GM18499 (cell line): ENCODE measurements around the gene AEBP2.
"Not testable (repeated sequence)": the region's sequence is repeated elsewhere in the genome, so short reads cannot be mapped to it uniquely, and the experiment has no call there.

ENCODE experiments used
- ATAC-seq: cut with Tn5 transposase; IDR thresholded peaks from one replicate; pipeline ENCODE4 v1.9.1; 2021; ENCODE audit warnings: moderate number of reproducible peaks; ENCODE audit not compliant: insufficient read depth, unreplicated experiment

AEBP2 gene

GRCh38 chr12:19451196-19451595 is 11.9 kb downstream of the AEBP2 start:
- no peak for ATAC-seq

- no peak for ATAC-seq
Observed at GRCh38 chr12:19453961-19454360, 14.7 kb downstream of the AEBP2 start.

DNA sequence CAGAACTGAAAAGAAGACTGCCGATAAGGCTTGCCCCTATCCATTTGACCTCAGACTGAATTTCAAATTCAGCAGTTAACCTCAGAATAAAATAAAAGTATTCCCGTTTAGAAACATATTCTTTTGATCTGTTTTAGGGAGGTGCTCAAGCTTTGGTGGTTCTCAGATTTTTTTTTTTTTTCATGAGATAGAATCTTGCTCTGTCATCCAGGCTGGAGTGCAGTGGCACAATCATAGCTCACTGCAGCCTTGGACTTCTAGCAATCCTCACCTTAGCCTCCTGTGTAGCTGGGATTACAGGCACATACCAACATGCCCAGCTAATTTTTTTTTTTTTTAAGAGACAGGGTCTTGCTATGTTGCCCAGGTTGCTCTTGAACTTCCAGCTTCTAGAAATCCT is 15.5 kb downstream of the AEBP2 start:
- no peak for ATAC-seq

GRCh38 chr12:19456176-19456575 is 16.9 kb downstream of the AEBP2 start:
- ATAC-seq, result no peak

GRCh38 chr12:19457561-19457960 is 18.3 kb downstream of the AEBP2 start:
- ATAC-seq, result no peak

GRCh38 chr12:19458733-19459132 is 19.4 kb downstream of the AEBP2 start:
- no peak for ATAC-seq

DNA sequence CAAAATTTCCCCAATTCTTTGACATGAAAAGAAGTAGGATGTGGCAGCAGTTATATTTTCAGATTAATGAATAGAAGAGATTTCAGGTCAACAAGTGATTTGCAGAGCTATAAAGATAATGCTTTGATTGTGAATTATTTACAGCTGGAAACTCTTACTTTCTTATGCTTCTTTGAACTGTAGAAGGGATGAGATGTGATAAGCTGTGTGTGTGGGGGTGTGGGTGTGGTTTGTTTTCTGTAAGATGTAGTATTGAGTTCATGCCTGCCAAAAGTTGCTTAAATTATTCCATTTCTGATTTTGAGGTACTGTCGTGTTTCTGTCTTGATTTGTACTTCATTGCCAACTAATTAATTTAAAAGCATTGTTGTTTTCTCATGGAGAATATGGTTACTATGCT is 22.7 kb downstream of the AEBP2 start:
- ATAC-seq, result no peak

GRCh38 chr12:19462406-19462805 is 23.1 kb downstream of the AEBP2 start:
- no peak for ATAC-seq

DNA sequence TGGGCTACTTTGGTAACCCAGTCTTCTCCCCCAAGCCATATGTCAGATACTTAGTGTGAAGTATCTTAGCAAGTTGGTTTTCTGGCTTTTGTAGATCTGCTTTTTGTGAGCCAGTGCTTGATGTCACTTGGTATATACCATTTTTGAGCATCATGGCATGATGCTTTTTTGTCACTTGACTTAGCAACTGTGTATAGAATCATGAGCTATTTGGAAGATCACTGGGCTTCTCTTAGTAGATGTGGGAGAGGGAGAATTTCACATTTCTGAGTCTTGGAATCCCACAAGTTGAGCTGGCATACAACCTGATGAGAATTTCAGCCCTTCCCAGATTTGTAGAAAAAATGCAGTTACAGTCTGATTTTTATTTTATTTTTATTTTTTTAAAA is 24.9 kb downstream of the AEBP2 start:
- ATAC-seq, result no peak

DNA sequence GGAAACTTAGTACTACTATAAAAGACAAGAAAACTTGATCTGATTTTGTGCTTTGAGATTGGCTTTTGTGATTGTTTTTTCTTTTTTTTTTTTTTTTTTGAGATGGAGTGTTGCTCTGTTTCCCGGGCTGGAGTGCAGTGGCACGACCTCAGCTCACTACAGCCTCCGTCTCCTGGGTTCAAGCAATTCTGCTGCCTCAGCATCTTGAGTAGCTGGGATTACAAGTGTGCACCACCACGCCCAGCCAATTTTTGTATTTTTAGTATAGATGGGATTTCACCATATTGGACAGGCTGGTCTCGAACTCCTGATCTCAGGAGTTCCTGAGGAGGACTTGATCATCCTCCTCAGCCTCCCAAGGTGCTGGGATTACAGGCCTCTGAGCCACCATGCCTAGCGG is 26.4 kb downstream of the AEBP2 start:
- no peak for ATAC-seq

DNA sequence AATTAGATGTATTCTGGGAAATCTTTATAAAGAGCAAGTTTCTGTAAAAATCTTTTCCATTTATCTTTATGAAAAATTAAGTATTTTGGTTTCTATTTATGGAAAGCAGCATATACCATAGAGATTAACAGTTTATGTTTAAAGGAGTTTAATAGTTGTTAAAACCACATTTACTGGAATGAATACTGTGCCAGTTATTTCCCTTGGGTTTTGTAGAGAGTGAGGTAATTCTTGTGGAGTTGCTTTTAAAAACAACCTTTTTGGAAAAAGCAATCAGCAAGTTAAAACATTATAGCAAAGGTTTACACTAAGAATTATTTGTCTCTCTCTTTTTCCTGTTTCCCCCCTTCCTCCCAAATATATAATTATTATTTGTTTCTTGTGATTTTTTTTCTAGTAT is 34.9 kb downstream of the AEBP2 start:
- ATAC-seq, result no peak

GRCh38 chr12:19475884-19476505 is 36.7 kb downstream of the AEBP2 start:
- ATAC-seq, result not testable (repeated sequence)

- ATAC-seq, result no peak
Observed at GRCh38 chr12:19477071-19477470, 37.8 kb downstream of the AEBP2 start.

DNA sequence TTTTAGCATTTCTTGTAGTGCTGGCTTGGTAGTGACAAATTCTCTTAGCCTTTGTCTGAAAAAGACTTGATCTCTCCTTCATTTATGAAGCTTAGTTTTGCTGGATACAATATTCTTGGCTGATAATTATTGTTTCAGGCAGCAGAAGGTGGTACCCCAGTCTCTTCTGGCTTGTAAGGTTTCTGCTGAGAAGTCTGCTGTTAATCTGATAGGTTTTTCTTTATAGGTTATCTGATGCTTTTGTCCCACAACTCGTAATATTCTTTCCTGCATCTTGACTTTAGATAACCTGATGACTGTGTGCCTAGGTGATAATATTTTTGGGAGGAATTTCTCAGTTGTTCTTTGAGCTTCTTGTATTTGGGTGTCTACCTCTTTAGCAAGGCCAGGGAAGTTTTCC is 41.2 kb downstream of the AEBP2 start:
- ATAC-seq, result no peak

DNA sequence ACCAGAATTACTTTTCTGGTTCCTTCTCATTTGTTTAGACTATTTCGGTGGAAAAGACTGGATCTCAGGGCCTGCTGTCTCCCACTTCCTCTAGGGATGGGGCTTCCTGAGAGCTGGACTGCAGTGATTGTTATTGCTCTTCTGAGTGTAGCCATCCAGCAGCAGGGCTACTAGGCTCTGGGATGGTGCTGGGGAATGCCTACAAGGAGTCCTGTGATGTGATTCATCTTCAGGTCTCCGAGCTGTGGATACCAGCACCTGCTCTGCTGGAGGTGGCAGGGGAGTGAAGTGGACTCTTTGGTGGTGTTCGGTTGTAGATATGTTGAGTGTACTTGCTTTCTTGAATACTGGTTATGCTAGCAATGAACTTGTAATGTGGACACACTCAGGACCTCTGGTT is 42.7 kb downstream of the AEBP2 start:
- ATAC-seq, result no peak

GRCh38 chr12:19482551-19483109 is 43.3 kb downstream of the AEBP2 start:
- peak; percentile 83 for ATAC-seq

- ATAC-seq, result no peak
Observed at GRCh38 chr12:19483727-19484126, 44.4 kb downstream of the AEBP2 start.

DNA sequence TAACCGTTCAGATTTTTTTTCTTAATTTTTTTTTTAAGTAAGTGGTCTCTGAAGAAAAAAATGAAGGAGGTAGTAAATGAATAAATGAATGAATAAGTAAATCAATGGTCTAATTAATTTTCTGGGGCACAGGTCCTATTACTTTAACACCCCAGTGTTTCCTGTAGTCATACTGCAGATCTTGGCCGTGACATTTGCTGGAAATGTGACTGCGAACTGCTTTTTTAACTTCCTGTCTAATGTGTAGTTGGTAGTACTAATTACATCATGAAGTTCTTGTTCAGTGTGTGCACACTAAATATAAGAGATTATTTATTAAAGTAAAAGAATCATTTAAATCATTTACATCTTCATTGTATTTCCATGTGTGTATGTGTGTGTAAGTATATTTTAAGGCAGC is 45.4 kb downstream of the AEBP2 start:
- no peak for ATAC-seq

DNA sequence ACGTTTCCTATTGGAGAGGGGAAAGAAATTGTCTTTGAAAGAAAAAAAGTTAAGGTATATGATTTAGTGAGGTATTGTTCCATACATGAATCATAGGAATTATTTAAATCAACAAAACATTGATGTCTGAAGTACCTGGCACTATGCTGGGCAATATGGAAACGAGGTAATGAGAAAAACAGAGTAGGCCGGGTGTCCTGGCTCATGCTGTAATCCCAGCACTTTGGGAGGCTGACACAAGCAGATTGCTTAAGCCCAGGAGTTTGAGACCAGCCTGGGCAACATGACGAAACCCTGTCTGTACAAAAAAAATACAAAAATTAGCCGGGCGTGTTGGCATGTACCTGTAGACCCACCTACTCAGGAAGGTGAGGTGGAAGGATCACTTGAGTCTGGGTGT is 45.9 kb downstream of the AEBP2 start:
- no peak for ATAC-seq

- no peak for ATAC-seq
Observed at GRCh38 chr12:19489168-19489567, 49.9 kb downstream of the AEBP2 start.

- no peak for ATAC-seq
Observed at GRCh38 chr12:19490908-19491307, 51.6 kb downstream of the AEBP2 start.

DNA sequence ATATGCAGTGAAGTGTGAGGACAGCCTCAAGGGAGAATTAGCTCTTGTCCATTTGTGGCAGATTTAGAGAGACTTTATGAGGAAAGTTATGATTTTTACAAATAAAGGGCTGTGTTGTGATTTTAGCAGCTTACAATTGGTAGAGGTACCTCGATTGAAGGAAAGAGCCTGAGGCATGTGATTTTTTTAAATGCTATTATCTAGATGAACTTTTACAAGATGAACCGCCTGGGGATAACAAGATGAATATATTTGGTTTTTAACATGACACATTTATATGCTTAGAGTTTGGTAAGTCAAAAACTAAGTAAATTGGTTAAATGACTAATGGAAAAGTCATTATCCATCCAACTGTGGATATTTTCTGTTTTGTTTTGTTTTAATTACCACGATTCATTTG is 52.6 kb downstream of the AEBP2 start:
- ATAC-seq, result no peak
